CD4-positive, alpha-beta T cell (primary cell): ENCODE data around the gene SAPCD1. TPM values are rescaled to one million over a fixed set of nuclear protein-coding genes. Genes with fewer than 3 reads are reported as not detected.

Source experiments
- ATAC-seq: fragments of 200-7000 bp; cut with Tn5 transposase; one replicate; pipeline ENCODE4 v1.10.0; 2022; ENCODE audit warnings: mild to moderate bottlenecking; ENCODE audit not compliant: poor library complexity
- CTCF ChIA-PET: fragments of 350-600 bp; sonication (Branson Sonifier 250); formaldehyde crosslinking; loops from one replicate; lab custom pipeline; 2021; ENCODE audit warnings: antibody characterized with exemption, inconsistent platforms; lab: Charles Lee
- POLR2A ChIA-PET: fragments of 350-600 bp; sonication (Branson Sonifier 250); formaldehyde crosslinking; loops from one replicate; lab custom pipeline; 2021; ENCODE audit warnings: antibody characterized with exemption, inconsistent platforms; lab: Charles Lee
- DNase-seq, 14 experiments: peaks; one replicate each; pipeline ENCODE4 v3.0.0-alpha.2; 2013 to 2020; ENCODE audit warnings: mixed read lengths in 2 of 14
- H3K27ac ChIP-seq, 2 donors: one replicate each; pipeline versions ENCODE4 v1.5.1 to v1.7.0; 2013; ENCODE audit warnings: low read length in 2 of 2, low read depth in 1 of 2, mild to moderate bottlenecking in 1 of 2
- H3K27me3 ChIP-seq, 2 experiments: 1 replicate in 1 of 2; 2 replicates in 1 of 2; pipeline versions ENCODE4 v1.6.1 to v1.7.0; 2013; ENCODE audit warnings: low read length in 2 of 2, control low read depth in 1 of 2, mild to moderate bottlenecking in 1 of 2, moderate library complexity in 1 of 2; ENCODE audit not compliant: insufficient read depth in 2 of 2, control insufficient read depth in 1 of 2
- H3K36me3 ChIP-seq: one replicate; pipeline ENCODE4 v1.6.1; 2013; ENCODE audit warnings: low read length, control low read depth; ENCODE audit not compliant: insufficient read depth
- H3K4me1 ChIP-seq: one replicate; pipeline ENCODE4 v1.6.1; 2013; ENCODE audit warnings: low read length, control low read depth; ENCODE audit not compliant: insufficient read depth
- H3K4me3 ChIP-seq: one replicate; pipeline ENCODE4 v1.5.1; 2013; ENCODE audit warnings: mild to moderate bottlenecking, low read length, moderate library complexity
- H3K9me3 ChIP-seq, 2 experiments: 1 replicate in 1 of 2; 2 replicates in 1 of 2; pipeline versions ENCODE4 v1.6.1 to v1.7.0; 2013; ENCODE audit warnings: low read length in 2 of 2, mild to moderate bottlenecking in 2 of 2, control low read depth in 1 of 2, moderate library complexity in 1 of 2; ENCODE audit not compliant: control insufficient read depth in 1 of 2, insufficient read depth in 1 of 2
- H3K27ac Mint-ChIP-seq: one replicate; pipeline ENCODE4 v1.8.0; 2020; ENCODE audit warnings: mixed read lengths
- H3K27me3 Mint-ChIP-seq: one replicate; pipeline ENCODE4 v1.8.0; 2021; ENCODE audit warnings: mixed read lengths
- H3K36me3 Mint-ChIP-seq: one replicate; pipeline ENCODE4 v1.8.0; 2021; ENCODE audit warnings: low read depth, mixed read lengths
- H3K4me1 Mint-ChIP-seq: one replicate; pipeline ENCODE4 v1.8.0; 2021; ENCODE audit warnings: low read depth, mixed read lengths
- H3K4me3 Mint-ChIP-seq: one replicate; pipeline ENCODE4 v1.8.0; 2020; ENCODE audit warnings: mild to moderate bottlenecking, mixed read lengths
- H3K9me3 Mint-ChIP-seq: one replicate; pipeline ENCODE4 v1.8.0; 2020; ENCODE audit warnings: mixed read lengths
- intact Hi-C, 2 experiments: fragments of 100-400 bp; cut with DNase I in 1 of 2; cut with micrococcal nuclease in 1 of 2; formaldehyde crosslinking; loops; one replicate each; pipeline versions ENCODE4 v1.15.1 to v1.9.0; 2023 to 2025; cut with DNase I, micrococcal nuclease
- total RNA-seq, 174 experiments: library from RNA in 2 of 174; stranded (reverse) in 2 of 174; gene quantifications; one replicate each; pipeline ENCODE4 v1.2.3 and lab custom pipeline; 2021 to 2026
- TF ChIP-seq, protein P1 (sequence below): fragments of 200-600 bp; IDR thresholded peaks from one replicate; pipeline ENCODE4 v1.8.0; 2022; ENCODE audit warnings: antibody characterized with exemption, mild to moderate bottlenecking

SAPCD1 gene
- total RNA-seq, 2 experiments from 2014 or later, result 2.7 to 2.8 TPM

DNA sequence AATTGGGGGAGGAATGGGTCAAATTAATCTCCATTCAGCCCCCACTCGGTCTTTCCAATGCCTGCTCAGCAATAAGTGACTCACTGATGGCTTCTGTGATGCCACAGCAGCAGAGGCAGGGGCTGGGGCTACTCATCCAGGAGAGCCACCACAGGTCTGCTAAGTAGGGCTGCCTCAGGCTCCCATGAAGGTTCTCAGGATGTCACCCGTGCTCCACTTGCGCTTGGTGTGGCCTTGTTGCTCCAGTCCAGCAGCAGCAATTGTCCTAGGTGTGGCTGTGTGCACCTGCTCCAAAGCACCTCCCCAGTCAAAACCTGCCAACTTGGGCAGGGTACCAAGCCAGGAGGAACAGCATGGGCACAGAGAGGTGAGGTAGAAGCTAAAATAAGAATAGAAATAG is 40.3 kb upstream of the SAPCD1 start:
- Mint-ChIP-seq H3K9me3 (no peaks in the 10 kb centered on the region), H3K4me3 (no peak overlapping the region), H3K36me3 (peaks cover 6% of the 10 kb centered on the region), H3K27me3 (no peaks in the 10 kb centered on the region), H3K4me1 (peaks cover 17% of the 10 kb centered on the region), H3K27ac (no peak overlapping the region)
- CTCF ChIA-PET, result no interaction called here
- DNase-seq (no peak), ATAC-seq (no peak)
- H3K27ac ChIP-seq, result no peak overlapping the region
- H3K4me1 ChIP-seq, result peaks cover 18% of the 10 kb centered on the region
- no peak overlapping the region for H3K4me3 ChIP-seq
- H3K36me3 ChIP-seq, result no peaks in the 10 kb centered on the region
- H3K9me3 ChIP-seq, result no peaks in the 10 kb centered on the region
- no peaks in the 10 kb centered on the region for H3K27me3 ChIP-seq
- TF ChIP-seq, protein P1, sequence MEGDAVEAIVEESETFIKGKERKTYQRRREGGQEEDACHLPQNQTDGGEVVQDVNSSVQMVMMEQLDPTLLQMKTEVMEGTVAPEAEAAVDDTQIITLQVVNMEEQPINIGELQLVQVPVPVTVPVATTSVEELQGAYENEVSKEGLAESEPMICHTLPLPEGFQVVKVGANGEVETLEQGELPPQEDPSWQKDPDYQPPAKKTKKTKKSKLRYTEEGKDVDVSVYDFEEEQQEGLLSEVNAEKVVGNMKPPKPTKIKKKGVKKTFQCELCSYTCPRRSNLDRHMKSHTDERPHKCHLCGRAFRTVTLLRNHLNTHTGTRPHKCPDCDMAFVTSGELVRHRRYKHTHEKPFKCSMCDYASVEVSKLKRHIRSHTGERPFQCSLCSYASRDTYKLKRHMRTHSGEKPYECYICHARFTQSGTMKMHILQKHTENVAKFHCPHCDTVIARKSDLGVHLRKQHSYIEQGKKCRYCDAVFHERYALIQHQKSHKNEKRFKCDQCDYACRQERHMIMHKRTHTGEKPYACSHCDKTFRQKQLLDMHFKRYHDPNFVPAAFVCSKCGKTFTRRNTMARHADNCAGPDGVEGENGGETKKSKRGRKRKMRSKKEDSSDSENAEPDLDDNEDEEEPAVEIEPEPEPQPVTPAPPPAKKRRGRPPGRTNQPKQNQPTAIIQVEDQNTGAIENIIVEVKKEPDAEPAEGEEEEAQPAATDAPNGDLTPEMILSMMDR, result no peak
- POLR2A ChIA-PET, result no interaction called here
- intact Hi-C loops, result no loop called here

DNA sequence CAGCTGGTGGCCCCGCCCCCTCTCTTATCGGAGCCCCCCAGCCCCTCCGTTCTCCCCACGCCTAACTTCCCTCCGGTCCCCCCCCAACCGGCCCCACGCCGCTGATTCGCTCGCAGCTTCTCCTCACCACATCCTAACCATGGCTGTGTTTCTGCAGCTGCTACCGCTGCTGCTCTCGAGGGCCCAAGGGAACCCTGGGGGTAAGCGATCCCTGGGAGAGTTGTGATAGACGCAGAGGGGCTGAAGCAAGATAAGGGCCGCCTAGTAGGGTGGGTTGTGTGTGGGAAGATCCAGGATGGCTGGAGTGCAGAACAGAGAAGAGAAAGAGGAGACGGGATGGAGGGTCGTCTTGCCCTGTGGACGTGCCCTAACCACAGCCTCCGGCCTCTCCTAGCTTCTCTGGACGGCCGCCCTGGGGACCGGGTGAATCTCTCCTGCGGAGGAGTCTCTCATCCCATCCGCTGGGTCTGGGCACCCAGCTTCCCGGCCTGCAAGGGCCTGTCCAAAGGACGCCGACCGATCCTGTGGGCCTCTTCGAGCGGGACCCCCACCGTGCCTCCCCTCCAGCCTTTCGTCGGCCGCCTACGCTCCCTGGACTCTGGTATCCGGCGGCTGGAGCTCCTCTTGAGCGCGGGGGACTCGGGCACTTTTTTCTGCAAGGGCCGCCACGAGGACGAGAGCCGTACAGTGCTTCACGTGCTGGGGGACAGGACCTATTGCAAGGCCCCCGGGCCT is 39.0 kb upstream of the SAPCD1 start, which contains the start of gene MPIG6B:
MPIG6B (plus strand) TSS at position 129 of the 735 bp plus-strand sequence; CDS start at position 140, 11 bp downstream.
- CTCF ChIA-PET, result no interaction called here
- H3K27ac ChIP-seq, result no peak within 1 kb of the TSS
- TF ChIP-seq, protein P1, result no peak
- H3K36me3 Mint-ChIP-seq, result peaks cover 6% of the 10 kb centered on the region
- no peak within 1 kb of the TSS for H3K4me3 ChIP-seq
- no peak for ATAC-seq
- peaks cover 26% of the 10 kb centered on the region for H3K4me1 Mint-ChIP-seq
- H3K4me3 Mint-ChIP-seq, result no peak within 1 kb of the TSS
- POLR2A ChIA-PET, result interaction anchor here (1.4 kb wide), 1 partner anchor 20 kb away, joined by 4 read pairs; the partner anchor contains the start of gene ABHD16A
- DNase-seq, result no peak
- H3K9me3 ChIP-seq, result no peaks in the 10 kb centered on the region
- H3K36me3 ChIP-seq, result no peaks in the 10 kb centered on the region
- intact Hi-C loops, result no loop called here
- H3K9me3 Mint-ChIP-seq, result no peaks in the 10 kb centered on the region
- no peaks in the 10 kb centered on the region for H3K27me3 Mint-ChIP-seq
- H3K27me3 ChIP-seq, result no peaks in the 10 kb centered on the region
- H3K4me1 ChIP-seq, result peaks cover 31% of the 10 kb centered on the region
- H3K27ac Mint-ChIP-seq, result no peak within 1 kb of the TSS

DNA sequence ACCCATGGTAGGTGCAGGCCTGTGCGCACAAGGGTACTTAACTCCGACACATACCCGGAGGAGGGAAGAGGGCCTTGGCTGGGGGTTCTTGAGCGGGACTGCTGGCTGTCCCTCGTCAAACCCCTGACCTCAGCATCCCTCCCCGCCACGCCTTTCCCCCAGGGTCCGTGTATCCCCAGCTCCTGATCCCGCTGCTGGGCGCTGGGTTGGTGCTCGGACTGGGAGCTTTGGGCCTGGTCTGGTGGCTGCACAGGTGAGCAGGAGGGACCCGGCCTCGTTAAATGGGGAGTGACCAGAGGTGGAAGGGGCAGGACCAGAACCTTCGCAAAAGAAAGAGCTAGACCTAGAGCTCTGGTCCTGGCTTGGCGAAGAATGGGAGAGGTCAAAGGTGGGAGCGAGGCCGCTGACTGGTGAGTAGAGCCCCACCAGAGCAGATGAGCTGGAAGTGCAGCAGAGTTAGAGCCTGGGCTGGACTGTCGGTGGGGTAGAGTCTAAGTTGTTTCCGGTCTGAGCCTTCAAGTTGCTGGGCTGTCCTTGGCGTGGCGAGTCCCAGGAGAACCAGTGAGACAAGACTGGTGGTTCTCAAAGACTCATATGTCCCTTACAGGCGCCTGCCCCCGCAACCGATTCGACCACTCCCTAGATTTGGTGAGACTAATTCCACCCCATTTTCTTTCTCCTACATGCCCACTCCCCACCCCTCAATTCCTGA is 38.3 kb upstream of the SAPCD1 start:
- no peaks in the 10 kb centered on the region for H3K36me3 ChIP-seq
- Mint-ChIP-seq H3K27ac (no peak overlapping the region), H3K4me1 (peaks cover 29% of the 10 kb centered on the region), H3K4me3 (no peak overlapping the region), H3K9me3 (no peaks in the 10 kb centered on the region), H3K27me3 (no peaks in the 10 kb centered on the region), H3K36me3 (peaks cover 6% of the 10 kb centered on the region)
- ATAC-seq (no peak), DNase-seq (no peak)
- H3K4me3 ChIP-seq, result no peak overlapping the region
- H3K4me1 ChIP-seq, result peaks cover 38% of the 10 kb centered on the region
- ChIA-PET POLR2A (interaction anchor here (1.4 kb wide), 1 partner anchor 21 kb away, joined by 4 read pairs; the partner anchor contains the start of gene ABHD16A), CTCF (no interaction called here)
- intact Hi-C loops, result no loop called here
- no peaks in the 10 kb centered on the region for H3K27me3 ChIP-seq
- H3K27ac ChIP-seq, result no peak overlapping the region
- H3K9me3 ChIP-seq, result no peaks in the 10 kb centered on the region
- TF ChIP-seq, protein P1, result no peak
